Body of pancreas (tissue), 4 donors: ENCODE measurements around the gene ESRRB.

ENCODE experiments used
- CTCF ChIP-seq, 7 experiments: fragments of 450-650 bp in 4 of 7; fragments of 200-600 bp in 3 of 7; sonication (generic) in 3 of 7; IDR thresholded peaks; one replicate each; pipeline ENCODE4 v1.5.1; 2016 to 2019; ENCODE audit warnings: antibody characterized with exemption in 7 of 7
- POLR2A ChIP-seq, 3 donors: fragments of 450-650 bp; IDR thresholded peaks; one replicate each; pipeline ENCODE4 v1.6.1; 2016; ENCODE audit warnings: antibody characterized with exemption in 3 of 3, mild to moderate bottlenecking in 2 of 3

GRCh38 chr14:76421662-76422061 is 45.7 kb downstream of the ESRRB start:
- no peak for TF ChIP-seq CTCF (IDR thresholded peaks at IDR 0.05)
- no peak for TF ChIP-seq POLR2A (IDR thresholded peaks at IDR 0.05)
